Cardiac muscle cell (in vitro differentiated cells and primary cell): ENCODE data around the gene ACVRL1. TPM values are rescaled to one million over a fixed set of nuclear protein-coding genes. Genes with fewer than 3 reads are reported as not detected.

Experiments used
- DNase-seq, 2 donors: peaks; one replicate each; pipeline versions ENCODE4 v3.0.0 to v3.0.0-alpha.2; 2010 to 2017; ENCODE audit warnings: low read depth in 1 of 2, low spot score in 1 of 2
- H3K27ac ChIP-seq: fragments of 200-600 bp; sonication (generic); 2 replicates; pipeline ENCODE4 v1.5.1; 2016
- H3K27me3 ChIP-seq: fragments of 200-600 bp; sonication (generic); 2 replicates; pipeline ENCODE4 v1.6.0; 2016; ENCODE audit warnings: control low read depth
- H3K36me3 ChIP-seq: fragments of 200-600 bp; sonication (generic); 2 replicates; pipeline ENCODE4 v1.5.1; 2016; ENCODE audit warnings: control low read depth
- H3K4me1 ChIP-seq: fragments of 200-600 bp; sonication (generic); 2 replicates; pipeline ENCODE4 v1.8.1; 2017; ENCODE audit warnings: low read depth, mild to moderate bottlenecking, mixed run types
- H3K4me3 ChIP-seq: fragments of 200-600 bp; sonication (generic); 2 replicates; pipeline ENCODE4 v1.5.1; 2016; ENCODE audit warnings: mild to moderate bottlenecking
- H3K9me3 ChIP-seq: fragments of 200-600 bp; sonication (generic); 2 replicates; pipeline ENCODE4 v1.5.1; 2017; ENCODE audit warnings: low read depth, mild to moderate bottlenecking, control low read depth
- polyA plus RNA-seq: library from polyadenylated mRNA; unstranded; fragments of >200 nt; fragmentation: Nextera tagmentation; extraction: Ambion mirVana; gene quantifications from 2 replicates; pipeline ENCODE4 v1.2.1, GENCODE V29; 2016
- total RNA-seq: library from RNA; depleted of rRNA; stranded (reverse); fragments of >200 nt; gene quantifications from 2 replicates; pipeline ENCODE4 v1.2.3, GENCODE V29; 2016
- TF ChIP-seq, protein P1 (sequence below): IDR thresholded peaks from 2 replicates; pipeline ENCODE4 v1.5.1; 2012; ENCODE audit warnings: low read depth, mild to moderate bottlenecking, low read length

The ACVRL1 gene
- total and polyA plus RNA-seq, 2 experiments from 2014 or later, result 5.5 TPM; not detected in 1

DNA sequence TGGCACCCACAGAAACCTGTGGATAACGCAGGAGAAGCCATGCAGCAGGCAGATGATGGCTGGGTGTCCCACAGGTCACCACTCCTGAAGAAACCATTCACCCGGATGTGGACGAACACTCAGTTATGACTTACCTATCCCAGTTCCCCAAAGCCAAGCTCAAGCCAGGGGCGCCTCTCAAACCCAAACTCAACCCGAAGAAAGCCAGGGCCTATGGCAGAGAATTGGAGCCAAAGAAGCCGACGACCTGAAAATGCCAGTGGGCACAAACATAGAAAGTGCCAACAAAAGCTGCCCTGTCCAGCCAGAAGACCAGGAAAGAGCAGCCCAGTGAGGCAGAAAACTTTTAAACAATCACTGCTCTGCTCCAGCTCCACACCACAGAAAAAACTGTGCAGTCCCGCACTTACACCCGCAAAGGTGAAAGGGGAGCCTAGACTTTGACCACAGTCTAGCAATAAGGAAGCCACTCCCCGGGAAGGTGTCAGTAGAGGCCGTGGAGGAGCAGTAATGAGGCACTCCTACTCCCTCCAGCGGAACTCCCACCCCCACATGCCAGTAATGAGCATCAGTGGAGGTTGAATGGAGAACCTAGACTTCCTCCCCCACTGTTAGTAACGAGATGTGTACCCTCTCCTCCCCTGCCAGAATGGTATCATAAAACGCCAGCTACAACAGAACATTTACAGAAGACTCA, 6.0 kb upstream of the ACVRL1 start:
- DNase-seq, result no peak
- peaks cover 8% of the 10 kb centered on the region for H3K4me1 ChIP-seq
- peaks cover under 1% of the 10 kb centered on the region for H3K27me3 ChIP-seq
- no peaks in the 10 kb centered on the region for H3K9me3 ChIP-seq
- TF ChIP-seq, protein P1, sequence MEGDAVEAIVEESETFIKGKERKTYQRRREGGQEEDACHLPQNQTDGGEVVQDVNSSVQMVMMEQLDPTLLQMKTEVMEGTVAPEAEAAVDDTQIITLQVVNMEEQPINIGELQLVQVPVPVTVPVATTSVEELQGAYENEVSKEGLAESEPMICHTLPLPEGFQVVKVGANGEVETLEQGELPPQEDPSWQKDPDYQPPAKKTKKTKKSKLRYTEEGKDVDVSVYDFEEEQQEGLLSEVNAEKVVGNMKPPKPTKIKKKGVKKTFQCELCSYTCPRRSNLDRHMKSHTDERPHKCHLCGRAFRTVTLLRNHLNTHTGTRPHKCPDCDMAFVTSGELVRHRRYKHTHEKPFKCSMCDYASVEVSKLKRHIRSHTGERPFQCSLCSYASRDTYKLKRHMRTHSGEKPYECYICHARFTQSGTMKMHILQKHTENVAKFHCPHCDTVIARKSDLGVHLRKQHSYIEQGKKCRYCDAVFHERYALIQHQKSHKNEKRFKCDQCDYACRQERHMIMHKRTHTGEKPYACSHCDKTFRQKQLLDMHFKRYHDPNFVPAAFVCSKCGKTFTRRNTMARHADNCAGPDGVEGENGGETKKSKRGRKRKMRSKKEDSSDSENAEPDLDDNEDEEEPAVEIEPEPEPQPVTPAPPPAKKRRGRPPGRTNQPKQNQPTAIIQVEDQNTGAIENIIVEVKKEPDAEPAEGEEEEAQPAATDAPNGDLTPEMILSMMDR, result no peak
- H3K36me3 ChIP-seq, result no peaks in the 10 kb centered on the region
- H3K27ac ChIP-seq, result no peak overlapping the region
- H3K4me3 ChIP-seq, result no peak overlapping the region

DNA sequence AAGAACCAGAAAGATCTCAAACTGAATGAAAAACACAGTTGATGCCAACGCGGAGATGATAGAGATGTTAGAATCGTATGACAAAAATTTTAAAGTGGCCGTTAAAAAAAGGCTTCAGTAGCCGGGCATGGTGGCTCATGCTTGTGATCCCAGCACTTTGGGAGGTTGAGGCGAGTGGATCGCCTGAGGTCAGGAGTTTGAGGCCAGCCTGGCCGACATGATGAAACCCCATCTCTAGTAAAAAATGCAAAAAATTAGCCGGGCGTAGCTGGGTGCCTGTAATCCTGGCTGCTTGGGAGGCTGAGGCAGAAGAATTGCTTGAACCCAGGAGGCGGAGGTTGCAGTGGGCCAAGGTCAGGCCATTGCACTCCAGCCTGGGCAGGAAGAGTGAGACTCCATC, 5.4 kb upstream of the ACVRL1 start:
- H3K27ac ChIP-seq, result no peak overlapping the region
- no peaks in the 10 kb centered on the region for H3K36me3 ChIP-seq
- TF ChIP-seq, protein P1, result no peak

DNA sequence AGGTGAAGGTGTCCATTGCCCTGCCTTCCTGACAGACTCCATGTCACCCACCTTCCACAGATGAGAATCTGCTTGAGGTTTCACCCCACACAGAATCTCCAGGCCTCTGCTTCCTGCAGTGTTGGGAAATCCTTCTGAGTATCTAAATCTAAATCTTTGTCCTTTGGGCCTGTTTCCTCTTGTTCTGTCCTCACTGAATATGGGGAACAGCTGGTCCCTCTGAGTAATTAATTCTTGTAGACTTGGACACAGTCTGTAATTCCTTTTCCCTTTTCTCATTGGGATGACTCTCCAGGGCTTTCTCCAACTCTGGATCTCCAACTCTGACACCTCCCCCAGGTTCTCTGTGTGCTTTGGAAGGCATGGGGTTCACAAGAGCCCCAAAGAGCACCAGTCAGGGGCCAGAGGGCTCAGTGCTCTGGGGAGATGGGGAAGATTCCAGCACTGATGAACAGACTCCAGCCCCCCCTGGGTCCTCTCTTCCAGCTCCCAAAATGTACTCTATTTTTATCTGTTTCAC, 2.3 kb upstream of the ACVRL1 start:
- H3K27ac ChIP-seq, result no peak overlapping the region
- no peak overlapping the region for H3K4me3 ChIP-seq
- peaks cover 26% of the 10 kb centered on the region for H3K27me3 ChIP-seq
- TF ChIP-seq, protein P1, result no peak
- no peaks in the 10 kb centered on the region for H3K36me3 ChIP-seq
- peak in 1 of 2 donors; percentile 55 for DNase-seq
- H3K4me1 ChIP-seq, result peaks cover 8% of the 10 kb centered on the region
- H3K9me3 ChIP-seq, result no peaks in the 10 kb centered on the region

More for the DNA sequence above, 5.4 kb upstream of the ACVRL1 start:
- H3K9me3 ChIP-seq, result no peaks in the 10 kb centered on the region
- H3K27me3 ChIP-seq, result peaks cover 6% of the 10 kb centered on the region
- H3K4me1 ChIP-seq, result peaks cover 8% of the 10 kb centered on the region
- no peak overlapping the region for H3K4me3 ChIP-seq
- DNase-seq, result no peak

DNA sequence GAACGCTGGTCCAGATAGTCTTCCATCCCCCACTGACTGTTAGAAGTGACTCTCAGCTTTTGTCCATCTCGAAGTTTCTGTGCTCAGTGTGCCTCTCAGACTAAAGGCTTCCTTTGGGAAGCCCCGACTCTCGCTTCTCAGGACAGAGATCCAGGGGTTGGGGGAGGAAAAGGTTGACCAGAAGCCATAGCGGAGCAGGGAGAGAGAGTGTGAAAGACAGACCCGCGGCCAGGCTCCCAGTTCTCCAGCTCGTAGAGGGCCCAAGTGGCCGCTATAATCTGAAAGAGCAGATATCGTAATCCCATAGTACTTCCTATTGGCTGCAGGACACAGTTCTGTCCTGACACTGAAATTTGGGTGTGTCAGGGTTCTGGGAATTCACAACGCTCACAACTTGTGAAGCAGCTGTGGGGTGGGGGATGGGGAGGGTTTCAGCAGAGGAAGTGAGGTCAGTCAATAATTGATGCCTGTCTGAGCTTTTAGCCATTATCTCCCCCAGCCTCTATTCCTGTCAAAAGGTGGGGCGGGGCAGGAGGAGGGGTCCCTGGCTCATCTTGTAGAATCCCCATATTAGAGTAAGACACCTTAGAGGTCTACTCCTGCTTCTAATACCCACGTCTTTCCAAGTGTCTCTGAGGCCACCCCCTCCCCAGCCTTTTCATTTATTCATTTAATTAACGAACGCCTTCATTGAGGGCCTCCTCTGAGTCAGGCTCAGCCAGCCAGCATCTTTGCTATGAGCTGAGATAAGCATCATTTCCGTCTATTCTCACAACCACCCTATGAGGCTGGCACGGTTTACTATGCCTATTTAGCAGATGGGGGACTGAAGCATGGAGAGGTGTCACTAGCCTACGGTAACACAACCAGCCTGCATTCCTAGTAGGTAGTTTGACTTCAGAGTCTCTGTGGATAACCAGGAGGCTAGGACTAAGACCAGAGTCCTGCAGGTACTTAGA, 1.6 kb upstream of the ACVRL1 start:
- no peaks in the 10 kb centered on the region for H3K36me3 ChIP-seq
- no peak overlapping the region for H3K27ac ChIP-seq
- no peaks in the 10 kb centered on the region for H3K9me3 ChIP-seq
- H3K27me3 ChIP-seq, result peaks cover 26% of the 10 kb centered on the region
- peaks cover 8% of the 10 kb centered on the region for H3K4me1 ChIP-seq
- TF ChIP-seq, protein P1, result no peak
- DNase-seq, result peak in 1 of 2 donors; percentile 81
- H3K4me3 ChIP-seq, result no peak overlapping the region

DNA sequence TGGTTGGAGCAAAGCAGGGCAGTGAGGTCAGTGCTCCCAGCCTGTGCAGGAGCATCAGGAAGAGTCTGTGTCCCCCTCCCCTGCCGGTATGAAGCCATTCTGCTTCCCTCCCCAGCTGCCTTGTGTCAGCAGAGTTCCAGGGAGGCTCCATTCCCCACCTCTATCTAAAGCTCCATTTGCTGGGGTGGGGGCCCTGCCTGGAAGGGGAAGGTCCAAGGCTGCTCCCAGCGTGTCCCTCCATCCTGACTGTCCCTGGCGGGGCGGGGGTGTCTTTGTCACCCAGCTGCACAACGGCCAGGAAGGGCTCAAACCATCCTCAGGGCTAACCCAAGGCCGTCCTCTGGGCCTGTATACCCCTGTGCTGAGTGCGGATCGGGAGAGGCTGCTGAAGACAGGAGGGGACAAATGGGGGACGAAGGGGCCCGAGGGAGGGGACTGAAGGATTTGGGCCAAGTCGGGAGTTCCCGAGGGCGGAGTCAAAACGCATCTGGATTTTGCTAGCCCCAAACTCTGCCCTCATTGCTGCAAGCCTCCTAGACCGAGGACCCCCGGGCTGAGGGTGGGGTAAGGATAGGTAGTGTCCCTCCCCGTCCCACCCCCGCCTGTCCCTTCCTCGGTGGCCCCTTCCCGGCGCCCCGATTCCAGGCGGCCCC, 748 bp upstream of the ACVRL1 start:
- H3K4me1 ChIP-seq, result peaks cover 8% of the 10 kb centered on the region
- no peaks in the 10 kb centered on the region for H3K36me3 ChIP-seq
- no peaks in the 10 kb centered on the region for H3K9me3 ChIP-seq
- DNase-seq, result no peak
- no peak overlapping the region for H3K4me3 ChIP-seq
- TF ChIP-seq, protein P1, result no peak
- H3K27ac ChIP-seq, result no peak overlapping the region
- H3K27me3 ChIP-seq, result peaks cover 26% of the 10 kb centered on the region
